Activated CD4-positive, alpha-beta T cell treated with anti-CD3 and anti-CD28 coated beads for 24 hours (primary cell): ENCODE data around the gene PNPLA7.

Experiments used
- DNase-seq, 2 donors: peaks; one replicate each; pipeline ENCODE4 v3.0.0-alpha.2; 2020; ENCODE audit warnings: low read depth in 2 of 2

Gene PNPLA7

DNA sequence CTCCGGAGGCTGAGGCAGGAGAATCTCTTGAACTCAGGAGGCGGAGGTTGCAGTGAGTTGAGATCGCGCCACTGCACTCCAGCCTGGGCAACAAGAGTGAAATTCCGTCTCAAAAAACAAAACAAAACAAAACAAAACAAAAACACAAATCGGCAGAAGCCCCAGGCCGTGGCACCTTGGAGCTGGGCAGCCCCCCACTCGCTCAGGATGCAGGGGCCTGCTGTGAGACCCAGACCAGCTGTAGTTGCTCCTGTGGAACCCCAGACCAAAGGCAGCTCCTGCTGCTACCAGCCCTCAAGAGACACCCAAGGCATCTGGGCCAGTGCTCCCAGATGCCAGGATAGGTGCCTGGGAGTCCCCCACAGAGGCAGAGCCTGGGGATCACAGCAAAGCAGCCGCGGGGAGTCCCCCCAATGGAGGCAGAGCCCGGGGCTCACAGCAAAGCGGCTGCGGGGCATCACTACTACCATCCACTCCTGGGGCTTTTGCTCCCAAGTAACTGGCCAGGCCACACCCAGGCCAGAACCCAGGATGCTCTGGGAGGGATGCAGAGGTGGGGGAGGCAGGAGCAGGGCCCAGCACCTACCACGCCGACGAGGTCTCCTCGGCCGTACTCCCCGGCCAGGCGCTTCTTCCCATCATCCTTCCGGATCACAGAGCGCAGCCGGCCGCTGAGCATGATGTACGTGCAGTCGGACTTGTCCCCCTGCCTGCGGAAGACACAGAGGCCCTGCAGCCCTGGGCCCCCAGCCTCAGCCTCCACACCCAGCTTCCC is 53.4 kb downstream of the PNPLA7 start:
- DNase-seq: no peak

DNA sequence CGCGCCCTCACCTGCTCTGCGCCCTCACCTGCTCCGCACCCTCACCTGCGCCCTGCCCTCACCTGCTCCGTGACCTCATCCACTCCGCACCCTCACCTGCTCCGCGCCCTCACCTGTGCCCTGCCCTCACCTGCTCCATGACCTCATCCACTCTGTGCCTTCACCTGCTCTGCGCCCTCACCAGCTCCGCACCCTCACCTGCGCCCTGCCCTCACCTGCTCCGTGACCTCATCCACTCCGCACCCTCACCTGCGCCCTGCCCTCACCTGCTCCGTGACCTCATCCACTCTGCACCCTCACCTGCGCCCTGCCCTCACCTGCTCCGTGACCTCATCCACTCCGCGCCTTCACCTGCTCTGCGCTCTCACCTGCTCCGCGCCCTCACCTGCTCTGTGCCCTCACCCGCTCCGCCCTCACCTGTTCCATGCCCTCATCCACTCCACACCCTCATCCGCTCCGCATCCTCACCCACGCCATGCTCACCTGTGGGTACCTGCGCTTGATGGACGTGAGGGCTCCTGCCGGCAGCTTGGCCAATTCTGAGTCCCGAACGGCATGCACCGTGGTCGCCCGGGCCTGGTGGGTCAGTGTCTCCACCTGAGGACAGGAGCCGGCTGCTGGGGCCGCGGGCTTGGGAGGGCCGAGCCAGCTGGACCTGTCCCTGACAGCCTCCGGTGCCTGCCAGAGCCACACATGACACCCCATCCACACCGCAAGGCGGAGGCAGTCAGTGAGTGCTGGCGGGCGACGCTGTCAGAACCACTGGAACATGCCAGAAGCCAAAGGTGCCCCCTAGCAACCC is 55.5 kb downstream of the PNPLA7 start:
- no peak for DNase-seq

DNA sequence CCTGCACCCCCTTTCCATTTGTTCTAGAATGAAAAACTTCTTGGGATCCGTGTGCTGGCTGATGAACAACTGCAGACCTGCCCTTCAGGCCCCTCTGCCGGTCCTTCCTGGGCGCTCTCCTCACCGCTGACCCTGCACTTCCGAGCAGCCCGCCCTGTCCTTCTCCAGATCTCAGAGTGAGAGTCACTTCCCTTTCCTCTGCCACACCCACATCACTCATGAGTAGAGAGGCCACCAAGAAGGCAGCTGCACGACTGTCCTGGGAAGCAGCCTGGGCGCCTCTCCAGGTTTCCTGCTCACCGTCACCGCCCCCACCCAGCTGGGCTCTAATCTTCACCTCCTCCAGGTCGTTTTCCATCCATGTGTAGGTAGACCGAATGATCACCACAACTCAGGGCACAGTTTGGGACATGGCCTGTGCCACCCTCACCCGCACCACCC is 56.1 kb downstream of the PNPLA7 start:
- DNase-seq: no peak

DNA sequence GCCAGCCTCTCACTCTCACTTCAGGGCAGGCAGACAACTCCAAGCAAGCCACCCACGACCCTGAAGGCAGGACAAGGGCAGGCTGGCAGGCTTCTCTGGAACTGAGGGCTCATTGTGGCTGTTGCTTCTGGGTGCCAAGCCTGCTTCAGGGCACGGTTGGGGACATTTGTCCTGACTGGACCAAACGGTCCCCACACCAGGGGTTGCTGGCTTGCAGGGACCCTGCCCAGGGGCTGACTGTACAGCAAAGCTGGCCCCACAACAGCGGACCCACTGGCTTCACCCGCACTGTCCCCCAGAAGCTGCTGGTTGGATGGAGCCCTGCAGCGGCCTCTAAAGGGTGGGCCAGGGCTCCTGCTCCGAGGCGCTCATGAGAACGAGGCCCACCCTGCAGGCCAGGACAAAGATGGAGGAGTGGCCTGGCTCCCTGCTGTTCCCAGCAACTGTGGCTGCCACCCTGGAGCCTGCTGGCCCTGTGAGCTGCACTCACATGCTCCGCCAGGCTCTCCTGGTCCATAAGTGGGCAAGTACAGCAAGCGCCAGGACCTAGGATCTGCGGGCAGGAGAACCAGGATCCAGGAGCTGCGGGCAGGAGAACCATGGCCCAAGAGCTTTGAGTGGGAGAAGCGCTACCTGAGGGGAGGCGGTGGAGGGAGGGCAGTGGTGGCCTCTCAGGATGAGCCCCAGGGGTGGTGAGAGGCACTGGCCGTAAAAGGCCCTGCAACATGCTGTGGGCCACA is 56.7 kb downstream of the PNPLA7 start:
- no peak for DNase-seq

DNA sequence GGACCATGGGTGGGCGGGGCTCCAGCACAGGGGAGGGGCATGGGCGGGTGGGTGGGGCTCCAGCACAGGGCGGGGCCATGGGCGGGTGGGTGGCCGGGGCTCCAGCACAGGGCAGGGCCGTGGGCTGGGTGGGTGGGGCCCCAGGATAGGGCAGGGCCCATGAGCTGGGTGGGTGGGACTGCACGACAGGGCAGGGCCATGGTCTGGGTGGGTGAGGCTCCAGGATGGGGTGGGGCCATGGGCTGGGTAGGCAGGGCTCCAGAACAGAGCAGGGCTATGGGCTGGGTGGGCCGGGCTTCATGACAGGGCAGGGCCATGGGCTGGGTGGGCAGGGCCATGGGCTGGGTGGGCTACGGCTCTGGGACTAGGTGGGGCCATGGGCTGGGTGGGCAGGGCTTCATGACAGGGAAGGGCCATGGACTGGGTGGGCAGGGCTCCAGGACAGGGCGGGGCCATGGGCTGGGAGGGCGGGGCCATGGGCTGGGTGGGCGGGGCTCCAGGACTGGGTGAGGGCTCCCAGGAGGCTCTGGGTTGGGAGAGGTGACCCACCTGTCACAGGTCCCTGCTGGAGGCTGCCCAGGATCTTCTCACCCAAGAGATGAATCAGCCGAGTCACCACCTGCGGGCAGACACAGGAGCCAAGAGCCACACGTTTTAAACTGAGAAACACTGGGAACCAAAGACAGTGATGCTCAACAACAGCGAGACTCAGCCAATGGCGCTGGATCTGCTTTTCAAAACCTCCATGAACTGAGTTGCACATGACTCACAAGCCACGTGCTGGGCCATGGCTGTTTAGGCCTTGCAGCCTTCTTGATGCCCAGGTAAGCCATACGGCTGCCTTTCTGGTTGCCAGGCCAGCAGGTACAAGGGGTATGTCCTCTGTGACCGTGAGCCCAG is 57.5 kb downstream of the PNPLA7 start:
- DNase-seq: no peak

DNA sequence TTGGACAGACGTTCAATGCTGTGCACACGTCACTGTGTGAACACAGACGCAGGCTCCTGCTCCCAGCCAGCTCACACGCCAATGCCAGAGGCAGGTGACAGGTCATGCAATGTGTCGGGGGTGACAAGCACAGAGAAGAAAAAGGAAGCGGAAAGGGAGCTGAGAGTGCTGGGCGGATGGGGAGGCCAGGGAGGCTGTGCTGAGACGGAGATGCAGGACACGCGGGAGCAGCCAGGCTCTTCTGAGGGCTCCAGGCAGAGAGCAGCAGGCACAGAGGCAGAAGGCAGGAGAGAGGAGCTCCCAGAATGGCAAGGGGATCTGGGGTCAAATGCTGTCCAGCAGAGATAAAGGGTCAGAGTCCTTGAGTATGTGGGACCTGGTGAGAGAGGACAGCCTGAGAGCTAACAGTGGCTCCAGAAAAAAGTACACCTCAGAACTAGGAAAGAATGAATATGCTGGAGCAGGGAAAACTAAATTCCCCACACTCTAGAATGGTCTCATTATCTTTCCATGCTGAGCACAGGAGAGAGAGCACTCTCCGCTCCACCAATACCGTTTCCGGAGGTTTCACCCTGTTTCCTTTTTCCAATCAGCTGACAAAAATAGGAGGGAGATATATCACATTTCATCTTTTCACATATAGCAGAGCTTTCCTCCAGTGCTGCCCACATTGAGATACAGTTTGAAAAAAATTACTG is 58.3 kb downstream of the PNPLA7 start:
- no peak for DNase-seq

DNA sequence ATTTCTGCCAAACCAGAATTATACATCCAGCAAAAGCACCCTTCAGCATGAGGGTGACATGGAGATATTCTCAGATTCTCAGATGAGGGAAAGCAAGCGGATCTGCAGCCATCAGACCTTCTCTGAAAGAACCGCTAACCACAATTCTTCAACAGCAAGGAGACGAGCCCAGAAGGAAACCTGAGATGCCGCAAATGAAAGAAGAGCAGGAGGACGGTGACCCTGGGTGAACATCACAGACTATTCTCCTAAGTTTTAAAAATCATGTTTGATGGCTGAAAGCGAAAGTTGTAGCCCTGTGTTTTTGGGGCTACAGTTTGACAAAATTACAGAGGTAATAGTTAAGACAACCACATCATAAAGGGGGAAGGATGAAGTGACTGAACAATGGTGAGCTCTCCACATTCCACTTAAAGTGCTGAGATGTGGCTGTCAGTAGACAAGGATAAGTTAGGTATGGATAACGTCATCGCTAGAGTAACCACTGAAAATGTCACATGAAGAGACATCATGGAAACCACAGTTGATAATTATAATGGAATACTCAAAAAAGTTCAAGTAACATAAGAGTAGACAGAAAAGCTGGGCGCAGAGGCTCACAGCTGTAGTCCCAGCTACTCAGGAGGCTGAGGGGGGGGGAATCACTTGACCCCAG is 59.5 kb downstream of the PNPLA7 start:
- DNase-seq: no peak

DNA sequence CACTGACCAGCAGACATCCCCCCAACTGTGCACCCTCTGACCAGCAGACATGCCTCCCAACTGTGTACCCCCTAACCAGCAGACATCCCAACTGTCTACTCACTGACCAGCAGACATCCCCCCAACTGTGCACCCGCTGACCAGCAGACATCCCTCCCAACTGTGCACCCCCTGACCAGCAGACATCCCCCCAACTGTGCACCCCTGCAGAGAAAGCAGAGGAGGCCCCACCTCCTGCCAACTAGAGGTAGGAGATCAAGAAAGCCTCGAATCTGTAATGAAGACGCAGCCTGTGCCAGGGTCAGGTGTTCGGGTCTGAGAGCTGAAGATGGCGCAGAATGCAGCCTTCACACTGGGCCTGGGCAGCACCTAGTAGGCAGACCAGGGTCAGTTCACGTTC is 61.3 kb downstream of the PNPLA7 start:
- DNase-seq: no peak

DNA sequence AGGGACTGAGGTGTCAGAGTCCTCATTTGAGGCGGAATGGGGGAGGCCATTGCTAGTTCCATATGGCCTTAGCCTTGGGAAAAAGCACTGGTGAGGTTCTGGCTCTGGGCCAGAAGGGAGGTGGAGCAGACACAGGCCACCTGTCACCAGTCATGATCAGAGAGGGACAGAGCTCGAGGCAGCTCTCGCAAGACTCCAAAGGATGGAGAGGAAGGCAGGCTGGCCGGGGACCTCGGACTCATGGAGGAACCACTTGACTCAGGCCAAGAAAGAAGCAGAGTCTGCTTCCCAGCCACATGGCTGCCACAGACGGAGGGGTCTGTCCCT is 61.9 kb downstream of the PNPLA7 start:
- DNase-seq: no peak

DNA sequence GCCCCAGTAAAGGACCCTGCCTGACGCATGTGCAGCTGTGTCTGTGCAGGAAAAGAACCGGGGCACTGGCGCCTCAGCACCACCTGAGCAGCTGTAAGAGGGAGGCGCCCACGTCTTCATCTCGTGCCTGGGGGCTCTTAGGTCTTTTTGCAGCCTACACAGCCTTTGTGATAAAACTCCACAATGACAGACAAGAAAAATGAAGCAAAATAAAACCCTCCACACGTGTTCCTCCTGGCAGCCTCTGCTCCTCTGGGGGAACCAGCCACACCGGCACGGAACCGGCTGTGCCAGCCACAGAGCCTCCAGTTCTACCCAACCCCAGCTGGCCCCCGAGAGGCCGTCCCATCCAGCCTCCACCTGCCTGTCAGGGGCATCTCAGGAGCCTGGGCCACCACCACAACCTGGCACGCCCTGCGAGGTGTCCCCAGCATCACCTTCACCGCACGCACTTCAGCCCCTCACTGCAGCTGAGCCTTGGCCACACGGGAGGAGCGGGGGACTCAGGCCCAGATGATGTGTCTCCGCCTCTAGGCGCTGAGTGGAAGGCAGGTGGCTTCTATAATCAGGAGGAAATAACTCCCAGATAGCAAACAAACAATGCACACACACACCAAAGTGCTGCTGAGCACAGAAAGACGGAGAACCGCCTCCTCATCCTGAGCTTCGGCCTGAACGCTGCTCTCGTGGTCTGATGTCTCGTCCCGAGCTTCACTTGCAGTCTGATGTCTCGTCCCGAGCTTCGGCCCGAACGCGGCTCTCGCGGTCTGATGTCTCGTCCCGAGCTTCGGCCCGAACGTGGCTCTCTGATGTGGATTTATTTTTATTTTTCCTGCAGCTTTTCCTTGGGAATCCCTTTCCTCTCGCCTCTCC is 62.5 kb downstream of the PNPLA7 start:
- no peak for DNase-seq

DNA sequence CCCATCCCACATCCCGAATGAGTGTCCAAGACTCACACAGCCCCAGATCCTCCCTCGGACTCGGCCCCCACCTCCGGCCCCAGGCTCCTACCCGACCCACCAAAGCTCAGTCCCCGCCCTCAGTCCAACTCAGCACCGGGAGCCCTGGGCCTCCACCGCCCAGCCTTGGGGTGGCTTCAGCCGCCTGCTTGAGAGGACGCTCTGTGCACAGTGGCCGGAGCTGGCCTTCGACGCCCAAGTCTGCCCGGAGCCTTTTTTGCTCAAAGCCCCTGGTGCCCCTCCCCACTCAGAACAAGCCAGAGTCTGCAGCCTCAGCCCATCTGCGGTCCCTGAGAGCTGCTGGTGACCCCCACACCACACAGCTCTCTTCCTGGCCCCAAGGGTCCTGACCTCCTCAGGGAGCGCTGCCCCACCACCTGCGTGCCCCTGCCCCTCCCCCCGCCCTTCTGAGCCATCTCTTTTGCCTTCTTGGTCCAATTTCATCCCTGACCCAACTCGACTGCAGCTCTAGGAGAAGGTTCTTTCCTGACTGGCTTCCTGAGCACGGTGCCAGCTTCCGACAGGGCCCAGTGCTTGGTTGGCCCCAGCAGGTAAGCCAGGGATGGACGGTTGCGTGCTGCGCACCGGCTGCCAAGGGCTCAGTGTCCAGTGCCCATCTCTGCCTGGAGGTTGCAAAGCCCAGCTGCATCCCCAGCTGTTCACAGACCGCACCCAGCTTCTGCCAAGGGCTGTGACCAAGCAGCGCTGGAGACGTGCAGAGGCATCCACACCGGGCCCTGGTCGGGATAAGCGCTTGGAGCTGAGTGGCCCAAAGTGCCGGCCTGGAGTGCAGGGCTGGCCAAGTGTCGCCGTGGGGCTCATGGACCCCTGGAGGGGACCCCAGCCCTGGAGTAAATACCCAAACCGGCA is 63.4 kb downstream of the PNPLA7 start:
- no peak for DNase-seq

DNA sequence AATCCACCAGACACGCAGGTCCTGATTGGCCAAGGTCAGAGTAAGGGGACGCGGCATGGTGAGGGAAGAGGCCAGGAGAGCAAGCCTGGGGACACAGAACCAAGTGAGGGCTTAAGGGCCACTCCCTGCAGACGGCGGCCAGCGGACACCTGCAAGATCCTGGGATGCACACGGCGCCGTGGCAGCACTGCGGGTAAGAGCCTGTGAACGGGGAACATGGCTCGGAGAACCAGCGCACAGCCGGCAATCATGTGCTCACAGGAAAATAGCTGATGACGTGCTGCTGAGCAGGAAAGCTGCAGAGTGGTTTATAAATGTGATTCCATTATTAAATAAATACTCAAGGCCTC is 64.1 kb downstream of the PNPLA7 start:
- no peak for DNase-seq

DNA sequence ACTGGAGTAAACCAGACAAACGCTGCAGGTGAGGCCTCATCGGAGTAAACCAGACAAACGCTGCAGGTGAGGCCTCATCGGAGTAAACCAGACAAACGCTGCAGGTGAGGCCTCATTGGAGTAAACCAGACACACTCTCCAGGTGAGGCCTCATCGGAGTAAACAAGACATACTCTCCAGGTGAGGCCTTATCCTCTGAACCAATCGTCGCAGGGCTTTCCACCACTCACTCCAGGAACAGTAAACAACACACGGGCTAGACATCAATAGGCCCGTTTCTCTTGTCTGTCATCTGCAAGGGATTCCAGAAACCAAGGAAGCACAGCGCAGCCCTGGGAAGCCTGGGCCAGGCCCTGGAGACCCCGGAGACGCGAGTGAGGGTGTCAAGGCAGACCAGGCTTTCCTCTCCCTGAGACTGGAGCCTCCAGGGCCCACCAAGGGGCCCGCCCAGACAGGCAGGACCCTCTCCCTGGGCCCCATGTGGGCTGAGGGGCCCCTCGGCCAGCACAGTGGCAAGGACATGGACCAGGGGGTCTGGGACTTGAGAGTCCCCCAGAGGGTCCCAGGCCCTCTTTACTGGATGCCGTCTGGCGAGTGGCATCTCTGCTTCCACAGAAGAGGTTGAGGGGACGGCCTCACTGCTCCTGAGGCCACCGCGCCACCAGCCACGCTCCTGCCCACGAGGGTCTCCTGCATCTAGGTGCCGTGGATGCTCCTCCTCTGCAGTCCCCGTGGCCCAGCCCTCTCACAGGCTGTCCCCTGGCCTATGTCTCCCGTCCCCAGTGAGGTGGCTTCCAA is 64.7 kb downstream of the PNPLA7 start:
- DNase-seq: no peak

DNA sequence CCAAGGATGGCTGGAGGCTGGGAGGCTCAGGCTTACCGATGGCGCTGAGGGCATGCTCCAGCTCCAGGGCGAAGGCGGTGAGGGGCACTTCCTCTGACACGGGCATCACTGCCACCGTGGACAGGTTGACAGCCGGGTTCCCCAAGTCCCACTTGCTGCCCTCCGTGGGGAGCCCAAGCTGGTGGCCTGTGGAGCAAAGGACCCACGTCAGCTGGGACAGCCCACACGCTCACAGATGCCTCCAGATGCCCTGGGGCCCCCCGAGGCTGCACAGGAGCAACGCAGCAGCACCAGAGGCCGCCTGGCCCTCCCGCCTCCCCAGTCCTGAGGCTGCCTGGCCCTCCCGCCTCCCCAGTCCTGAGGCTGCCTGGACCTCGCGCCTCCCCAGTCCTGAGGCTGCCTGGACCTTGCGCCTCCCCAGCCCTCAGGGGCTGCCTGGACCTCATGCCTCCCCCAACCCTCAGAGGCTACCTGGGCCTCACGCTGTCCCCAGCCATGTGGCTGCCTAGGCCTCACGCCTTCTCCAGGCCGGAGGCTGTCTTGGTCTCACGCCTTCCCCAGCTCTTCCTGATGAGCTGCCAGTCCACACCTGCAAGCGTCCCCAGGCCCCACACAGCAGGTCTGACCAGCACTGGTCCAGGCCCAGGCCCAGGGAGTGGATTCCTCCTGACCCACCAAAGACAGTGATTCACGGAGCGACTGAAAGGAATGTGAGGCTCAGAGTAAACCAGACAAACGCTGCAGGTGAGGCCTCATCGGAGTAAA is 65.5 kb downstream of the PNPLA7 start:
- DNase-seq: no peak

DNA sequence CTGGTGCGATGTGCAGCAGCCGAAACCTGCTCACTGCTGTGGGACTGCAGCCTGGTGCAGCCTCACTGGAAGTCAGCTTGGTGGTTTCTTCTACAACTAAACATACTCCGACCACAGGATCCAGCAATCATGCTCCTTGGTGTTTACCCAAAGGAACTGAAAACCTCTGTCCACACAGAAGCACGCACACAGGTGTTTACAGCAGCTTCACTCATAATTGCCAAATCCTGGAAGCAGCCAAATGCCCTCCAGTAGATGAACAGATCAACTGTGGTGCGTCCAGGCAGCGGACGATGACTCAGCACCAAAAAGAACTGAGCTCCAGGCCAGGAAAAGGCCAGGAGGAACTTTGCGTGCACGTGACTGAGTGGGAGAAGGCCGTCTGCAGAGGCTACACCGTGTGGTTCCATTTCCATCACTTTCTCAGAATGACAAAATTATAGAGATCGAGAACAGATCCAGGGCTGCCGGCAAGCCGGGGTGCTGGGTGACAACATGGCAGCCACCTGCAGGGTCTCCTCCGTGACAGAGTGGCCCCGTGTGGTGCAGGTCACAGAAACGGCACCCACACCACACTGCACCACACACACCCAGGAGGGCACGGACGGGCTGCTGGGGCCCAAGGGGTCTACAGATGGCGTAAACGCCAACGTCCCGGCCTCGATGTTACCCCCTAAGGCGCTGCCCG is 68.0 kb downstream of the PNPLA7 start:
- no peak for DNase-seq
